A673 (cell line): Measurements from ENCODE around the gene BCAR3. TPM values are rescaled to one million over a fixed set of nuclear protein-coding genes. Genes with fewer than 3 reads are reported as not detected.

Experiments
- BruUV-seq: library from RNA; stranded (reverse); fragments of 400-500 nt; replicated peaks from 2 replicates; lab custom pipeline; 2021; lab: Mats Ljungman, UMichigan
- CTCF ChIA-PET: fragments of 300-600 bp; sonication (Branson Sonifier 250); formaldehyde crosslinking; loops from one replicate; lab custom pipeline; 2022; ENCODE audit warnings: antibody characterized with exemption; lab: Charles Lee
- POLR2A ChIA-PET: fragments of 300-600 bp; sonication (Branson Sonifier 250); formaldehyde crosslinking; loops from one replicate; lab custom pipeline; 2022; ENCODE audit warnings: antibody characterized with exemption; ENCODE audit not compliant: low non-redundant PET; lab: Charles Lee
- DNase-seq: peaks from one replicate; pipeline ENCODE4 v3.0.0-alpha.2; 2015; ENCODE audit warnings: low spot score
- H3K27ac ChIP-seq: fragments of 200-600 bp; sonication (generic); 2 replicates; pipeline ENCODE4 v1.5.1; 2016; ENCODE audit warnings: mixed run types, low read depth, mild to moderate bottlenecking, mixed read lengths, antibody characterized with exemption, low read length; ENCODE audit not compliant: poor library complexity, severe bottlenecking
- H3K27me3 ChIP-seq: fragments of 200-600 bp; sonication (generic); replicated peaks from 2 replicates; pipeline ENCODE4 v1.6.1; 2017; ENCODE audit warnings: mixed run types, low read depth, mild to moderate bottlenecking, mixed read lengths, antibody characterized with exemption, low read length; ENCODE audit not compliant: insufficient read depth, poor library complexity
- H3K36me3 ChIP-seq: fragments of 200-600 bp; sonication (generic); 2 replicates; pipeline ENCODE4 v1.6.1; 2016; ENCODE audit warnings: mixed run types, mild to moderate bottlenecking, mixed read lengths, antibody characterized with exemption, low read length; ENCODE audit not compliant: insufficient read depth, poor library complexity, severe bottlenecking
- H3K4me1 ChIP-seq: fragments of 200-600 bp; sonication (generic); 2 replicates; pipeline ENCODE4 v1.6.1; 2017; ENCODE audit warnings: mixed run types, mild to moderate bottlenecking, mixed read lengths, antibody characterized with exemption, low read length; ENCODE audit not compliant: insufficient read depth, poor library complexity, severe bottlenecking
- H3K4me3 ChIP-seq: fragments of 200-600 bp; sonication (generic); 2 replicates; pipeline ENCODE4 v1.5.1; 2016; ENCODE audit warnings: low read depth, mixed run types, mild to moderate bottlenecking, mixed read lengths, low read length; ENCODE audit not compliant: poor library complexity, severe bottlenecking
- H3K9me3 ChIP-seq: fragments of 200-600 bp; sonication (generic); 2 replicates; pipeline ENCODE4 v1.6.1; 2016; ENCODE audit warnings: mixed run types, low read depth, mild to moderate bottlenecking, mixed read lengths, antibody characterized with exemption, low read length; ENCODE audit not compliant: poor library complexity, severe bottlenecking
- CTCF ChIP-seq: fragments of 300-800, 200-600 bp; sonication (generic); conservative IDR thresholded peaks from 2 replicates; pipeline ENCODE4 v1.5.1; 2017; ENCODE audit warnings: low read depth, mild to moderate bottlenecking, antibody characterized with exemption, low read length, moderate library complexity, mixed read lengths
- EZH2 ChIP-seq: fragments of 200-600 bp; sonication (generic); IDR thresholded peaks from 2 replicates; pipeline ENCODE4 v1.6.1; 2017; ENCODE audit warnings: borderline replicate concordance, low read depth, mild to moderate bottlenecking, mixed read lengths, antibody characterized with exemption, low read length; ENCODE audit not compliant: poor library complexity, severe bottlenecking
- intact Hi-C: fragments of 100-400 bp; cut with micrococcal nuclease; formaldehyde crosslinking; loops from one replicate; pipeline ENCODE4 v1.10.0; 2022; ENCODE audit not compliant: unreplicated experiment
- total RNA-seq: library from RNA; stranded (reverse); gene quantifications from 2 replicates; pipeline ENCODE4 v1.2.3, GENCODE V29; 2021

Gene BCAR3
- total RNA-seq, 1 experiment from 2014 or later, result 0.90 TPM

DNA sequence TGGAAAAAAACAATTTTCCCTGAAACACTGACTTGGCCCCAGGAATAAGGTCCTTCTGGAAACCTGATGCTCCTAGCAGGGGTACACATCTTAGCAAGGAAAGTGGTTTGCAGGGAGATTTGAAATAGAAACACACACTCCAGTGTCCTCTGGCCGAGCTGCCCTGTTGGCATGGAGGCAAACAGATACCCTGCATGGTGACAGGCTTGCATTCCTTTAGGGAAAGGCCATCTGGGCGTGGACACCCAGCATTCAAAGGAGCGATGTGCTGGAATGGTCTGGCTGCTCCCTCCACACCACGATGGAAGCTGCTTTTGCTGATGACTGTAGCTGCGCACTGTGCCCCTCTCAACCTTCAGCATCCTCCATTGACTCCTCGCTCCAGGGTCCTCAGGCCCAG is 41.5 kb upstream of the BCAR3 start:
- ChIA-PET CTCF (no interaction called here), POLR2A (no interaction called here)
- TF ChIP-seq CTCF, result no peak
- TF ChIP-seq EZH2, result no peak
- no peaks in the 10 kb centered on the region for H3K9me3 ChIP-seq
- no peaks in the 10 kb centered on the region for H3K4me1 ChIP-seq
- intact Hi-C loops, result no loop called here
- H3K27ac ChIP-seq, result no peak overlapping the region
- H3K27me3 ChIP-seq, result no peaks in the 10 kb centered on the region
- BruUV-seq, result no TSS peak
- H3K4me3 ChIP-seq, result no peak overlapping the region
- no peak for DNase-seq
- H3K36me3 ChIP-seq, result no peaks in the 10 kb centered on the region

GRCh38 chr1:93722081-93723031 is 40.7 kb upstream of the BCAR3 start:
- no peaks in the 10 kb centered on the region for H3K36me3 ChIP-seq
- H3K4me3 ChIP-seq, result no peak overlapping the region
- intact Hi-C loops, result no loop called here
- TF ChIP-seq EZH2, result no peak
- no peak for TF ChIP-seq CTCF
- no peak overlapping the region for H3K27ac ChIP-seq
- no peaks in the 10 kb centered on the region for H3K4me1 ChIP-seq
- ChIA-PET POLR2A (no interaction called here), CTCF (no interaction called here)
- no peaks in the 10 kb centered on the region for H3K9me3 ChIP-seq
- H3K27me3 ChIP-seq, result no peaks in the 10 kb centered on the region
- no peak for DNase-seq
- BruUV-seq, result no TSS peak

- Histone ChIP-seq H3K9me3 (no peaks in the 10 kb centered on the region), H3K27me3 (no peaks in the 10 kb centered on the region), H3K4me1 (no peaks in the 10 kb centered on the region), H3K4me3 (no peak overlapping the region), H3K36me3 (no peaks in the 10 kb centered on the region), H3K27ac (no peak overlapping the region)
- no TSS peak for BruUV-seq
- TF ChIP-seq EZH2, result no peak
- TF ChIP-seq CTCF, result no peak
- ChIA-PET CTCF (no interaction called here), POLR2A (interaction anchor here (0.6 kb wide), 1 partner anchor 410 kb away, joined by 3 read pairs; no protein-coding TSS in a partner anchor)
- no peak for DNase-seq
- intact Hi-C loops, result no loop called here
These were observed 39.5 kb upstream of the BCAR3 start for GRCh38 chr1:93720956-93721626.
